IMR-90 (cell line): Measurements from ENCODE around the gene MUCL3. TPM values are rescaled to one million over a fixed set of nuclear protein-coding genes. Genes with fewer than 3 reads are reported as not detected.

Experiments used
- microRNA-seq, 2 experiments: library from miRNA; stranded (forward) in 1 of 2; unstranded in 1 of 2; fragments of 10-50 nt in 1 of 2; fragments of <30 nt in 1 of 2; gene quantifications in 1 of 2; microRNA quantifications in 1 of 2; one replicate each; pipeline versions ENCODE3 to v1.1.0; 2013 to 2020; ENCODE audit not compliant: insufficient read depth in 1 of 2, insufficient read length in 1 of 2, unreplicated experiment in 1 of 2
- polyA plus RNA-seq, 3 experiments: library from polyadenylated mRNA; depleted of rRNA; stranded (reverse); fragments of >200 nt; gene quantifications; 2 replicates each; pipeline ENCODE4 v1.2.3, GENCODE V29; 2012; ENCODE audit warnings: low replicate concordance in 1 of 3
- small RNA-seq, 5 experiments: library from RNA; depleted of rRNA; stranded (forward); fragments of <200 nt; gene quantifications; one replicate each; pipeline ENCODE3, GENCODE V24; 2012
- total RNA-seq: library from RNA; depleted of rRNA; stranded (reverse); fragments of >200 nt; gene quantifications from 2 replicates; pipeline ENCODE4 v1.2.3, GENCODE V29; 2012; rRNA removed

MUCL3 gene
- total and polyA plus RNA-seq, 2 of the 4 experiments (the other 2 are of a cell fraction): not detected

Small RNAs within 50 kb of the gene (microRNA-seq; reads per million reads assigned to microRNA genes)
- not detected for gene RF00019 (ENCODE audit: insufficient read depth, insufficient read length)

Small RNAs within 50 kb of the gene (small RNA-seq; reads per million reads assigned to genes)
- 0 reads per million in 5 experiments for gene RF00019

Other genes with a start within 250 kb of the MUCL3 start
- 1.7 and 2.2 TPM in 2 replicates for gene NRM, start 250.0 kb upstream of the MUCL3 start, total RNA-seq
- 27.0 and 29.1 TPM in 2 replicates for gene NRM, start 250.0 kb upstream of the MUCL3 start, polyA plus RNA-seq (2012; rRNA removed)
- gene MDC1, start 223.7 kb upstream of the MUCL3 start, total RNA-seq: 3.6 and 4.5 TPM in 2 replicates
- 12.1 and 12.4 TPM in 2 replicates for gene MDC1, start 223.7 kb upstream of the MUCL3 start, polyA plus RNA-seq (2012; rRNA removed)
- gene TUBB, start 220.6 kb upstream of the MUCL3 start, total RNA-seq: 1,207 and 1,401 TPM in 2 replicates
- 2,004 and 2,008 TPM in 2 replicates for gene TUBB, start 220.6 kb upstream of the MUCL3 start, polyA plus RNA-seq (2012; rRNA removed)
- 96.2 and 104 TPM in 2 replicates for gene FLOT1, start 198.3 kb upstream of the MUCL3 start, total RNA-seq
- 161 and 162 TPM in 2 replicates for gene FLOT1, start 198.3 kb upstream of the MUCL3 start, polyA plus RNA-seq (2012; rRNA removed)
- 38.4 and 65.8 TPM in 2 replicates for gene IER3, start 196.4 kb upstream of the MUCL3 start, total RNA-seq
- gene IER3, start 196.4 kb upstream of the MUCL3 start, polyA plus RNA-seq (2012; rRNA removed): 159 and 163 TPM in 2 replicates
- gene DDR1, start 56.5 kb upstream of the MUCL3 start, total RNA-seq: 5.6 and 6.7 TPM in 2 replicates
- gene DDR1, start 56.5 kb upstream of the MUCL3 start, polyA plus RNA-seq (2012; rRNA removed): 17.8 and 19.6 TPM in 2 replicates
- gene GTF2H4, start 32.8 kb upstream of the MUCL3 start, total RNA-seq: 6.9 and 13.4 TPM in 2 replicates
- 29.5 and 30.8 TPM in 2 replicates for gene GTF2H4, start 32.8 kb upstream of the MUCL3 start, polyA plus RNA-seq (2012; rRNA removed)
- 6.9 and 7.2 TPM in 2 replicates for gene VARS2, start 26.7 kb upstream of the MUCL3 start, total RNA-seq
- gene VARS2, start 26.7 kb upstream of the MUCL3 start, polyA plus RNA-seq (2012; rRNA removed): 13.3 and 14.0 TPM in 2 replicates
- not detected in 2 replicates for gene SFTA2, start 8.8 kb upstream of the MUCL3 start, total RNA-seq
- not detected in 2 replicates for gene SFTA2, start 8.8 kb upstream of the MUCL3 start, polyA plus RNA-seq (2012; rRNA removed)
- not detected in 2 replicates for gene MUC21, start 42.7 kb downstream of the MUCL3 start, total RNA-seq
- not detected in 2 replicates for gene MUC21, start 42.7 kb downstream of the MUCL3 start, polyA plus RNA-seq (2012; rRNA removed)
- gene MUC22, start 69.5 kb downstream of the MUCL3 start, total RNA-seq: not detected in 2 replicates
- gene MUC22, start 69.5 kb downstream of the MUCL3 start, polyA plus RNA-seq (2012; rRNA removed): 0.02 TPM in 1 of 2 replicates, not detected in the other
- gene C6orf15, start 171.6 kb downstream of the MUCL3 start, total RNA-seq: not detected in 2 replicates
- gene C6orf15, start 171.6 kb downstream of the MUCL3 start, polyA plus RNA-seq (2012; rRNA removed): not detected in 2 replicates
- gene PSORS1C1, start 173.8 kb downstream of the MUCL3 start, total RNA-seq: 0.28 and 0.36 TPM in 2 replicates
- 1.1 and 2.1 TPM in 2 replicates for gene PSORS1C1, start 173.8 kb downstream of the MUCL3 start, polyA plus RNA-seq (2012; rRNA removed)
- gene CDSN, start 179.5 kb downstream of the MUCL3 start, total RNA-seq: not detected in 2 replicates
- gene CDSN, start 179.5 kb downstream of the MUCL3 start, polyA plus RNA-seq (2012; rRNA removed): not detected in 2 replicates
- not detected in 2 replicates for gene PSORS1C2, start 198.1 kb downstream of the MUCL3 start, total RNA-seq
- gene PSORS1C2, start 198.1 kb downstream of the MUCL3 start, polyA plus RNA-seq (2012; rRNA removed): not detected in 2 replicates
- gene CCHCR1, start 216.8 kb downstream of the MUCL3 start, total RNA-seq: 16.1 and 22.0 TPM in 2 replicates
- 13.1 and 14.2 TPM in 2 replicates for gene CCHCR1, start 216.8 kb downstream of the MUCL3 start, polyA plus RNA-seq (2012; rRNA removed)
- 14.2 and 14.4 TPM in 2 replicates for gene TCF19, start 217.6 kb downstream of the MUCL3 start, total RNA-seq
- gene TCF19, start 217.6 kb downstream of the MUCL3 start, polyA plus RNA-seq (2012; rRNA removed): 13.1 and 15.1 TPM in 2 replicates
- gene POU5F1, start 229.7 kb downstream of the MUCL3 start, total RNA-seq: not detected in 2 replicates
- gene POU5F1, start 229.7 kb downstream of the MUCL3 start, polyA plus RNA-seq (2012; rRNA removed): not detected in 2 replicates